Stimulated activated CD8-positive, alpha-beta memory T cell treated with anti-CD3 and anti-CD28 coated beads, Interleukin-15, amount 100 ng/mL, for 4 hours (primary cell): ENCODE measurements around the gene MICALL1.

Source experiments
- DNase-seq, 2 donors: peaks; one replicate each; pipeline ENCODE4 v3.0.0-alpha.2; 2020; ENCODE audit warnings: low read depth in 2 of 2

MICALL1 gene

DNA sequence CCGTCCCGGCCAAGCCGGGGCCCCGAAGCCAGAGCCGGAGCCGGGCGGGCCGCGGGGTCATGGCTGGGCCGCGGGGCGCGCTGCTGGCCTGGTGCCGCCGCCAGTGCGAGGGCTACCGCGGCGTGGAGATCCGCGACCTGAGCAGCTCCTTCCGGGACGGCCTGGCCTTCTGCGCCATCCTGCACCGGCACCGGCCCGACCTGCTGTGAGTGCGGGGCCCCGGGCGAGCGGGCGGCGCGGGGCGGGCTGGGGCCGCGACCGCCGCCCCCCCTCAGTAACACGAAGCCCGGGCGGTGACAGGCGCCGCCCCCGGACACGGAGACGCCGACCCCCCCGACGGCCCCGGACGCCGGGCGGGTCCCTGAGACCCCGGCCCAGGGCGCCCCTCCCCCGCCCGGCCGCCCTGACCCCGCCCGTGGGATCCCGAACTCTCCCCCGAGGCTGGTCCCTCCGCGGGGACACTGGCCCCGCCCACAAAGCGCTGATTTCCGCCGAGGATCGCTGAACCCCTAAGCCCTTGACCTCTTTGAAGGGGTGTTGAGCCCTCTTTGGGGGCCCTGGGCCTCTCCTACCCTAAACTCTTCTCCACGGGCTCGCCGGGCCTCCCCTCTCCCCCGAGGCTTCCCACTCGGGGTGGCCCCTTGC, 389 bp downstream of the MICALL1 start:
- DNase-seq: no peak

DNA sequence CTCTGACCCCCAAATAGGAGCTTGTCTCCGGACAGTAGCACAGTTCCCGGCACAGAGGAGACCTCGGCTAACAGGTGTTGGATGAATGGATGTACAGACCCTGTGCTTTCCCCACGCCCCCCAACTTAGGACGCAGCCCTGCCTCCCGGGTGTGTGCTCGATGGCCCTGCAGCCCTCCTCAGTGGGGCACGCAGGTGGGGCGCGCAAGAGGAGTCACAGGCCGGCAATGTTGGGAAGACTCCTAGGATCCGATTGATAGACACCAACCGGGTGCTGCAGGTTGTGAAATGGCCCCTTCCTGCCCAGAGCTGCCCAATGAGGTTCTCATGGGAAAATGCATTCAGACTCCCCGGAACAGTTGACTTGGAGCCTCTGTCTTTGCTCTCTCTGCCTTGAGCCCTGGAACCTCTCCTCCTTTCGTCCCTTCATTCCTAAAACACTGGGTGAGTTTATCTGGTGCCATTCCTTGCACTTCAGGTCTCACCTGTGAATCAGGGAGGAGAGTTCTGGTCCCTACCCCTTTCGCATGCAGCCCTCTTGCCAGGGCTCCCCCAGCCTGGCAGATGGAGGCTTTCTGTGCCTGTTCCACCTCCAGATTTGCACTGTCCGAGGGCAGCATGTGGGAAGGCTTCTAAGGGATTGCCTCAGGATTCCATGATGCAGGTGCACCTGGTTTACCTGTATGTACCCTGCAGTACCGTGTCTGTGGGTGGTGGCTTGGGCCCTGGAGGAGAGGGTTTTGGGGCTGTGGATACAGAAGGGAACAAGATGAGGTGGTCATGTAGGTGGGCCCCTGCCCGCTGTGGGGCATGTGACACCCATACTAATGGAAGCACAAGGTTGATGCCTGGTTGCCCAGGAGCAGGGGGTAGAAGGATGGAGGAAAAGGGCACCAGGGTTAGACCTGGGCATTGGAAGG, 1.2 kb downstream of the MICALL1 start:
- DNase-seq: no peak

DNA sequence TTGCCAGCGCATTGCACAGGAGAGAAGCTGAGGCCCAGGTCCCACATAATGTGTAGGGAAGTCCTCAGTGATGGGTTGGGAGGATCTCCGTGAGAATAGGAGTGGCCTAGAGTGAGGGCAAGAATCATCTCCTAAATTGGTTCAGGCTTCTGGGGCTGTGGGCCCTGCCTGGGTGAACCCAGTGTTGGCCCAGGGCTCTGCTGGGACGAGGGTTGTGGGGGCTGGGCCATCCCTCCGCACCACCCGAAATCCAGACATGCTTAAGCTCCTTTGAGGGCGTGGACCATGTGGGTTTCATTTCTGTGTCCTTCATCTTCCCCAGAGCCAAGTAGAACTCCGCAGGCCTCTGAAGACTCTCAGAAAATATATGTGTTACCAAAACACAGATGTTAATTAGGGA, 3.7 kb downstream of the MICALL1 start:
- DNase-seq: no peak

DNA sequence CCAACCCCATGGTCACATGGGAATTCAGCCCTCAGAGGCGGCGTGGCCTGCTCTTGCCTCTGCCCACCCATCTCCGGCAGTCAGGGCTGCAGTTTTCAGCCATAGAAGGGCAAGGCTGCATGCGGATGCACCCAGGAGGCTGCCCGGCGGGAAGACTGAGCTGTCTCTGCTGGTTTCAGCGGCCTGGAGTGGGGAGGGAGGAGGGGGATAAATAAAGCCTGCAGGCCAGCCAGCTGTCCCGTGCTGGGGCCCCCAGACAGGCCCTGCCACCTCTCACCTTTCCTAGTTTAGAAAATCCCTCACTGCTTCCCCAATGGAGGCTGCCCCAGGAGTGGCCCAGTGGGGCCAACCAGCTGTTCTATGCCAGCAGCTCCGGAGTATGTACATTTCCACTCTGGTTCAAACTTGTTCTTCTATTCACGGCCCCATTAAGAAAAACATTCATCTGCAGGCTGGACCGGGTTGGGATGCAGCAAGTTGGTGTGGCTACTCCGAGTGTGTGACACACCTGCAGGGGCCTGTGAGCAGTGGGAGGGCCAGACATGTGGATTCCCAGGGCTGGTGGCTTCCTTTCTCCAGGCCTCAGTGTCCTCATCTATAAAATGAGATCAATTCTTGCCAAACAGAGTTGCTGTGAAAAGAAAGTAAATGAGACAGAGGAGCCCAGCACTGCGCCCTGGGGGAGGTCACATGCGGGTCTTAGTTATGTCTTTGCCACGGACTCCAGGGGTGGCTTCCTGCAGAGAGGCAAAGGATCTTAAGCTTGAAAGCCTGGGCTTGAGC, 5.0 kb downstream of the MICALL1 start:
- no peak for DNase-seq

DNA sequence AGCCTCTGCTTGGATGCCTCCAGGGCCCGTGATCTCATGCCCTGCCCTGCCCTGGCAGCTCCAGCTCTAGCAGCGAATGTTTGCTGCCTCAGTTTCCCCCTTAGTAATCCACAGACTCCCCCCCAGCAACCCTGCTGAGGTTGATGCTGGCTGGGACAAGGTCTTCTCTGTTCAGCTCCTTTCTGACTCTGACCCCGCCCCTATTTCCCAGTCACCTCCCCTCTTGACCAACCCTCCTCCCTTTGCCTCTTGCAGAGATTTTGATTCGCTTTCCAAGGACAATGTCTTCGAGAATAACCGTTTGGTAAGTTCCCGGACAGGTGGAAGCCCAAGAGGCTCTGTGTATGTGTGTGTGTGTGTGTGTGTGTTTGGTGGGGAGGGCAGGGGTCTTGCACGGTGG, 5.6 kb downstream of the MICALL1 start:
- DNase-seq: no peak

DNA sequence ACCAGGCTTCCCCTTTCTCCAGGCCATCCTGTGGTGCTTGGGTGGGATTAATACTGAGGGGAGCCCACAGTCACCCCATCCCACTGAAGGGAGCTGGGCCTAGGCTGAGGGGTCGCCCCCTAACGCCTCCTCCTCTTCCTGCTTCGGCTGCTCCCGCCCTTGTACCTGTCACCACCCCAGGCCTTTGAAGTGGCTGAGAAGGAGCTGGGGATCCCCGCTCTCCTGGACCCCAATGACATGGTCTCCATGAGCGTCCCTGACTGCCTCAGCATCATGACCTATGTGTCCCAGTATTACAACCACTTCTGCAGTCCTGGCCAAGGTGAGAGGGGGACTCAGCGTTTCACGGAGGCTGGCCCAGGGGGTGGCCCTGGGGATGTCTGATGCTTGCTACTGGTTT, 6.1 kb downstream of the MICALL1 start:
- DNase-seq: no peak

DNA sequence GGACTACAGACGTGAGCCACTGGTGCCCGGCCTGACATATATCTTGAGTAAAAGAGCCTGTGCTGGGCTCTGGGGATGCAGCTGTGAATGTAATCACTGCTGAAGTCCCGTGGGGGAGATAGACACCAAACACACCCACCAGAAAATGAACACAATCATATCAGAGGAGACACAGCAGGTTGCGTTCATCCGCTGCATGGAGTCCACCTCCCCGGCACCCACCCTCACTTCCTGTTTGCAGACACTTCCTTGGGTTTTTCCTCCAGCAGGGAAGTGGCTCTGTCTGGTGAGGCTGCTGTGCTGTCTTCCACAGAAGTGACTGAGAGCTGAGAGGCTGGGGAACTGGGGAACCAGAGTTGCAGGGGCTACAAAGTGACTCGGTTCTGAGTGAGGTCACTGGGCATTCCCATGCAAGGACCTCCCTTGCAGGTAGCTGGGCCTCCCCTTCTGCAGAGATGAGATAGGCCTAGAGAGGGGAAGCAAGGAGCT, 7.2 kb downstream of the MICALL1 start:
- no peak for DNase-seq

DNA sequence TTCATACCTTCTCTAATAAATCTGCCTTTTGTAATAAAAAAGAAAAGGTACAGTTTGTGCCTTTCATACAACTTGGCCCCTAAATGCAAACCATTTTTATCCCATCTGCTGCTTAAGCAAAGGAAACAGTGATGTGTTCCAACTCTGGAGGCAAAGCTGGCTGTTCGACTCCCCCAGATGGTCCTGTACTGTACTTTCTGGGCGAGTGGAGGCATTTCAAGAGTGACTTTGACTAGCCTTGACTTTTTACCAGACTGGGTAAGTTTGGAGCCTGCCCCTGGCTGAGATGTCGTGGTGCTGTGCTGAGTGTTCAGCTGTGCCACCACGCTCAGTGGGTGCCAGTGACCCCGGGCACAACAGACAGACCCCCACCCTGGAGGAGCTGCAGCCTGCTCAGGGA, 10.2 kb downstream of the MICALL1 start:
- no peak for DNase-seq

DNA sequence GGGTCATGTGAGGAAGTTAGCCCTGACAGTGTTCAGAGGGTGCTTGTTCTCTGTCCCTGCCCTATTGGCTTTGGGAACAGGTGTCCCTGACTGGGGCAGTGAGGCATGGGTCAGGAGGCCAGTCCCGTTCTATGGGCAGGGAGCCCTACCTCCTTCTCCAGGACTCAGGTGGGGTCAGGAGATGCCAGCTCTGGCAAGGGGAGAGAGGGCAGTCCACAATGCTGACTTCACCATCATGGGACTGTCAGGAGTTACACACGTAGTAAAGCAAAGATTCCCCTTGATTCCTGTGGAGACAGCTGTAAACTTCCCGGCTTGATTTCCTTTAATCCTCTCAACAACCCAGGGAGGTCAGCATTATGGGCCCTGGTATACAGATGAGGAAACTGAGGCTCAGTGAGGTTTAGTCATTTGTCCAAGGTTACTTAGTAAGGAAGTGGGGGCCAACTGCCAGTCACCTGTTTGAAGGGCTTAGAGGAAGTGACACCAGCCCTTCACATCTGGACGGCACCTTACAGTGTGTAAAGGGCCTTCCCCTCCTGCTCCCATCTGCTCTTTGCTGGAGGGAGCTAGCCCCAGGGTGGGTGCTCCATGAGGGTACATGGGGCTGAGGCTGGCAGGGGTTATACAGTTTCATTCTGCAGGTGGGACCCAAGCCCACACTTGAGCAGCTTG, 11.9 kb downstream of the MICALL1 start:
- no peak for DNase-seq

DNA sequence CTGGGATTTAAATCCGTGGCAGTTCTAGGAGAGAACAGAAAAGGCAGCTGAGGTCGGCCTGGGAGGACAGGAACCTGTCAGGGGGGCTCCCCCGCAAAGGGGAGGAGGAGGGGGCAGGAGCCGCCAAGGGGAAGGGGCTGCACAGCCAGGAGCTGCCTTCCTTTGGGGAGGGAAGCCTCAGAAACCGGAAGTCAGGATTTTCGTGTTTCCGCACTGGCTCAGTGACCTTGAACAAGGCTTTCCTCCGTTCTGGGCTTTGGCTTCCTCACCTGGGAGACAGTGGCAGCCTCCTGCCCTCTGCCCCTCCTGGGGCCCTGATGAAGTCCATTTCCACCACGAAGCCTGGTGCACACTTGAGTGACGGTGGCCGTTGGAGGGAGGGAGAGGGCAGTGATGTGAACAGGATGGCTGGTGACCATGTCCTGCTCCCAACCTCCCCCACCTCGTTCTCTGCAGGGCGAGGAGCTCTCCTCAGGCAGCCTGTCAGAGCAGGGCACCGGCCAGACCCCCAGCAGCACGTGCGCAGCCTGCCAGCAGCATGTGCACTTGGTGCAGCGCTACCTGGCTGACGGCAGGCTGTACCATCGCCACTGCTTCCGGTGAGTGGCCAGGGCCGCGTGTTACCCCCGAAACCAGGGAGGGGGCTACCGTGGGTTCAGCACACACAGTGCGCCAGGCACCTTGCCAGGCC, 12.6 kb downstream of the MICALL1 start:
- no peak for DNase-seq

DNA sequence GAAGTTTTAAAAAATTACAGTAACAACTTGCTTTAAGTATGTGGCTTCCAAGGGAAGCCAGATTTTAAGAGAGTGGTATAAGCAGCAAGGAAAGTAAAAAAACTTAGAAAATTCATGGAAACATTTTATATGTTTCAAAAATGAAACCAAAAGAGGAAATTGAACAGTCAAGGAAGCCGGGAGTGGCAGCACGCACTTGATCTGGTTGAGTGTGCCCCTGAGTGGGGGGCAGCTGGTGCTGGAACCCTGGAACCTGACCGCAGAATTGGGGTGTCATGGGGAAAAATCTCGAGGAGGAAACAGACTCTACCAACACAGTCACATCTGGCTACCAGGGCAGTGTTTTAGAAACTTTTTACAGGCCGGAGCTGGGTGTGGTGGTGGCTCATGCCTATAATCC, 14.0 kb downstream of the MICALL1 start:
- DNase-seq: no peak

DNA sequence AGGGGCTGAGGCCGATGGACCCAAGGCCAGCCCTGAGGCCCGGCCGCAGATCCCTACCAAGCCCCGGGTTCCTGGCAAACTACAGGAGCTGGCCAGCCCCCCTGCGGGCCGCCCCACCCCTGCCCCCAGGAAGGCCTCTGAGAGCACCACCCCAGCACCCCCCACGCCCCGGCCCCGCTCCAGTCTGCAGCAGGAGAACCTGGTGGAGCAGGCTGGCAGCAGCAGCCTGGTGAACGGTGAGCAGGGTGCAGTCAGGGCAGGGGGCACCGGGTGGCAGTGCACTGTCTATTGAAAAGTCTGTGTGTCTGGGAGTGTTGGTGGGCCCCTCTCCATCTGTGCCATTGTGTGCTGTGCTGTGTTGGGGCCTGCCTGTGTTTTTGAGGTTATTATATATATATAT, 16.1 kb downstream of the MICALL1 start:
- no peak for DNase-seq

DNA sequence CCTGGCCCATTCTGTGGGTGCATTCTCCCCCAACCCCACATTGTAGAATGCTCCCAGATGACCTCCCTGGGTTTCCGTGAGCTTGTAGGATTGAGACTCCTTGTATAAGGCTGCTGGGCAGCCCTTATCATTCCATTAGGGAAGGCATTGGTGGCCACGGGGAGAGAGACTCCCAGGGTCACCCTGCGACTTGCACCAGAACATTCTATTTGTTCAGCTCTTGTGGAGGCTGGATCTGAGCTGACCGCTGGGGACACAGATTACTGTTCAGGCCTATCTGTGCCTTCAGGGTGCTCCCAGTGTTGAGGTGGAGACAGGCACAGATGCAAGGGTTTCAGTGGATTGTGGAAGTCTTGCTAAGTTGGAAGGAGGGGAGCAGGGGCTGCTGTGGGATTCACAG, 17.8 kb downstream of the MICALL1 start:
- no peak for DNase-seq

DNA sequence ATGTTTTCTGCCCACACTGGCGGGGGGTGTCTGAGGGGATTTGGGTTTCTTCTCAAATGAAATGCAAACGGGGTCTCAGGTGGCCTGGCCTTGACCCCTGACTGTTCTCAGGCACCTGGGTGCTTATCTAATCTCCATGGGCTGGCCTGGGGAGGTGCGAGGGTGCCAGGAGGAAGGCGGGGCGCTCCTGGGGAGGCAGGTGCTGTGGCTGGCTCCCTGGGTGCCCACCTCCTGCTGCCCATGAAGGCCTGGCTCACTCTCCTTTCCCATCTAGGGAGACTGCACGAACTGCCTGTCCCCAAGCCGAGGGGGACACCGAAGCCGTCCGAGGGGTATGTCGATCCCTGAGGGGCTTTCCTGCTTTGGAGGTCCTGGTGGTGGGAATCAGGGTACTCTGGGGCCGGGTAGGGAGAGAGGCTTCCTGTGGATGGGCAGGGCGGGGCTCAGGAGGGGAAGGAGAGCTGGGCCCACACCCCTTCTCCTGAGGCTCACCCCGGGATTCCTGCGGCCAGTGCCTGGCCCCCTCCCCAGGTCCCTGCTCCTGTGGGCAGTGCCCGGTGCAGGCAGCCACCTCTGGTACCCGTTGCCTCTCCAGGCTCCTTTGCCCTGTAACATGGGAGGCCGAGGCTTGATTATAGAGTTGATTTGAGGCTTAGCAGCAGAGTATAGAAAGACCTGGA, 18.4 kb downstream of the MICALL1 start:
- DNase-seq: no peak

DNA sequence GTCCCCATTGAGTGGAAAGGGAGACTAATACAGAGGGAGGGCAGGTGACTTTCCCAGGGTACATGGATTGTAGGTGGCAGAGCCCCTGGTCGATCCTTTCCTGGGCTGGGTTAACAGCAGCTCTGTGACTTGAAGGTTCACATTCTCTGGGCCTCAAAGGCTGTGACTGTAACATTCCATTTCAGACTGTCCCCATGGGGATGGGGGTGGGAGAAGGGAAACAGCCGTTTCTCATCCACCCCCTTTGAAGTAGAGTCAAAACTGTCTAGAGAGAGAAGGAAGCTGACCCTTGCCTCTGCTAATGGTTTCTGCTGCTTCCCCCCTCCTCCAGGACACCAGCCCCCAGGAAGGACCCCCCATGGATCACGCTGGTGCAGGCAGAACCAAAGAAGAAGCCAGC, 19.2 kb downstream of the MICALL1 start:
- no peak for DNase-seq

DNA sequence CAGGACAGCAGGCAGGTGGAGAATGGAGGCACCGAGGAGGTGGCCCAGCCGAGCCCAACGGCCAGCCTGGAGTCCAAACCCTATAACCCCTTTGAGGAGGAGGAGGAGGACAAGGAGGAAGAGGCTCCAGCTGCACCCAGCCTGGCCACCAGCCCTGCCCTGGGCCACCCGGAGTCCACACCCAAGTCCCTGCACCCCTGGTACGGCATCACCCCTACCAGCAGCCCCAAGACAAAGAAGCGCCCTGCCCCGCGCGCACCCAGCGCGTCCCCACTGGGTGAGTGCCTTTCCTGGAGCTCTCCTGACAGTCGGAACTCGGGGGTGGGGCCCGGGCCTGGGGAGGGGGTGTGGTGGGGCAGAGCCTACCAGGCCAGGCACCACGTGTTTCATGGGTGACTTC, 19.7 kb downstream of the MICALL1 start:
- no peak for DNase-seq

DNA sequence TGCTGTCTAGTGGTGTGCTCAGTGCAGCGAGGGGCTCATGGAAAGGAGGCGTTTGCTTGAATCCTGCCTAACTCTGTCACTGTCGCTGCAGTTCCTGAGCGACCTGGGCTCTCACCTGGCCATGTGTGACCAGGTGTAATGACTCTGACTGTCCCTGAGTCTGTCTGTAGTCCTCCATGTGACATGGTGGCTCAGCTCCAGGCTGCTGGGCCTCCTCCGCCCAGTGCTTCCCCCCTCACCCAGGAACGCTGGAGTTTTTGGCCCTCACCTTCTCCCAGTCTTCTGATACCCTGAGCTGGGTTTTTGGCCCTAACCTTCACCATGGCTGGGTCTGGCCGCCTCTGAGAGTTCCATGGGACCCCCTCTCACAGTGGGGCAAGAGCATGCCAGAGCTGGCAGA, 20.3 kb downstream of the MICALL1 start:
- DNase-seq: no peak

DNA sequence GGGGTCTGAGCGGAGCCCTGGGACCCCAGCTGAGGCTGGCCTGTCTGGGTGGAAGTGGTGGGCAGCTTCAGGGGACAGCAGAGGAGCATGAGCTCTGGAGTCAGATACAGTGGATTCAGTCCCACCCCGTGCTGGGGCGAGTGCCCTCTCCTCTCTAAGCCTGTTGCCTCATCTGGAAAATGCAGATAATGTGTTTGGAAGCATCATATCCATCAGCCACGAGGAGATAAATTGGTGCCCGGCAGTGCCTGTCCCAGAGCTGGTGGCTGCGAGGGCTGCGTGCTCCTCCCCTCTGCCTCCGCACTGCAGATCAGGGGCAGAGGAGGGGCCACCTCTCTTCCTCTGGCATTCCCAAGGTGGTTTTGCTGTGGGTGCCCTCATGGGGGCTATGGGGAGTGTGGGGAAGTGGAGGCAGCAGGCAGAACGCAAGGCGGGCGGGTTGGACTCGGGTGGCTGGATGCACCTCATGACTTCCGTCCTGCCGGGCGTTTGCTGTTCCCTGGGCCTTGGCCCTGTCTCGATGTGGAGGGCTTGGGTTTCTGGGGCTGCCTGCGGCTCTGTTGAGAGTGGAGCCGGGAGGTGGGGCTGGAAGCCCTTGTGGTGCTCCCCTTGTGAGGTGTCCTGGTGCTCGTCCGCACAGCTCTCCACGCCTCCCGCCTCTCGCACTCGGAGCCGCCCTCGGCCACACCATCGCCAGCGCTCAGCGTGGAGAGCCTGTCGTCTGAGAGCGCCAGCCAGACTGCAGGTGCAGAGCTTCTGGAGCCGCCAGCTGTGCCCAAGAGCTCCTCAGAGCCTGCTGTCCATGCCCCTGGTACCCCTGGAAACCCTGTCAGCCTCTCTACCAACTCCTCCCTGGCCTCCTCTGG, 20.9 kb downstream of the MICALL1 start:
- DNase-seq: no peak

DNA sequence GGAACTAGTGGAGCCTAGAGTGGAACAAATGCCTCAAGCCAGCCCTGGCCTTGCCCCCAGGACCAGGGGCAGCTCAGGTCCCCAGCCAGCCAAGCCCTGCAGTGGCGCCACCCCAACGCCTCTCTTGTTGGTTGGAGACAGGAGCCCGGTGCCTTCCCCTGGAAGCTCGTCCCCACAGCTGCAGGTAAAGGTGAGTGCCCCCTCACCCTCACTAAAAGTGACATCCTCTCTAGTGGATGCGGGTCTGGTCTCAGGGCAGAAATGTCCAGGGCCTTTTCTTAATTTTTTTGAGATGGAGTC, 21.5 kb downstream of the MICALL1 start:
- no peak for DNase-seq

DNA sequence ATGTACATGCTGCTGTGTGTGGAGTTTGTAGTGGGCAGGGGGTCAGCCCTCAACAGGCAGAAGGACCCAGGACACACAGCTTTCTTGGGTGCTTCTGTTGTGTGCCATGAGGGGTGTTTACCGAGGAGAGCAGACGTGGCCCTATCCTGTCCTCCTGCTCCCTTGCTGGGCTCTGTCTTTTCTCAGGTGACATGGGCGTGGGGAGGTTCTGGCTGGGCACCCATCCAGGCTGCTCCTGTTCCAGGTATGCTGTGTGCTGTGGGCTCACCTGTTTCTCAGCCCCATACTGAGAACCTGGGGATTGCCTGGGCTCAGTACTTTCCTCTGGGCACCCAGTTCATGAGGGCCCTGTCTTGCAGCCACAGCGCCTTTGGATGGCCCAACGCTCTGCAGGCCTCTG, 23.3 kb downstream of the MICALL1 start:
- DNase-seq: no peak
